Loucy (cell line): Measurements from ENCODE around the gene FAM174A.

Experiments
- H2AFZ ChIP-seq: fragments of 200-600 bp; sonication (generic); 2 replicates; pipeline ENCODE4 v1.6.0; 2016; ENCODE audit warnings: antibody characterized with exemption, mild to moderate bottlenecking, low read length, moderate library complexity
- H3F3A ChIP-seq: fragments of 200-600 bp; 2 replicates; pipeline ENCODE4 v1.6.0; 2016; ENCODE audit warnings: antibody characterized with exemption, low read depth, mild to moderate bottlenecking
- H3K27me3 ChIP-seq: fragments of 200-600 bp; sonication (generic); 2 replicates; pipeline ENCODE4 v1.6.1; 2014; ENCODE audit warnings: low read length, mild to moderate bottlenecking; ENCODE audit not compliant: insufficient read depth, poor library complexity, severe bottlenecking
- H3K36me3 ChIP-seq: fragments of 200-600 bp; sonication (generic); 2 replicates; pipeline ENCODE4 v1.6.1; 2016; ENCODE audit warnings: low read length; ENCODE audit not compliant: insufficient read depth
- H3K4me1 ChIP-seq: fragments of 200-600 bp; sonication (generic); 2 replicates; pipeline ENCODE4 v1.5.1; 2014; ENCODE audit warnings: low read length, mild to moderate bottlenecking; ENCODE audit not compliant: insufficient read depth, poor library complexity, severe bottlenecking
- H3K4me2 ChIP-seq: fragments of 200-600 bp; sonication (generic); 2 replicates; pipeline ENCODE4 v1.6.0; 2014; ENCODE audit warnings: antibody characterized with exemption, low read length, low read depth, mild to moderate bottlenecking; ENCODE audit not compliant: poor library complexity, severe bottlenecking
- H3K4me3 ChIP-seq: fragments of 200-600 bp; sonication (generic); 2 replicates; pipeline ENCODE4 v1.5.1; 2014; ENCODE audit warnings: low read length, mild to moderate bottlenecking, mixed read lengths; ENCODE audit not compliant: poor library complexity, severe bottlenecking
- H3K79me2 ChIP-seq: fragments of 200-600 bp; sonication (generic); 2 replicates; pipeline ENCODE4 v1.6.1; 2014; ENCODE audit warnings: low read length; ENCODE audit not compliant: insufficient read depth
- H3K9ac ChIP-seq: fragments of 200-600 bp; sonication (generic); 2 replicates; pipeline ENCODE4 v1.6.0; 2014; ENCODE audit warnings: mild to moderate bottlenecking, low read depth, low read length, moderate library complexity; ENCODE audit not compliant: poor library complexity, severe bottlenecking
- H3K9me2 ChIP-seq: fragments of 200-600 bp; sonication (generic); replicated peaks from 2 replicates; pipeline ENCODE4 v1.6.1; 2016; ENCODE audit warnings: low read depth, low read length, mixed read lengths
- H3K9me3 ChIP-seq: fragments of 200-600 bp; sonication (generic); 2 replicates; pipeline ENCODE4 v1.6.1; 2014; ENCODE audit warnings: mild to moderate bottlenecking, antibody characterized with exemption, low read length, low read depth; ENCODE audit not compliant: insufficient read depth
- H4K20me1 ChIP-seq: fragments of 200-600 bp; sonication (generic); 2 replicates; pipeline ENCODE4 v1.6.0; 2014; ENCODE audit warnings: antibody characterized with exemption, low read length, mild to moderate bottlenecking; ENCODE audit not compliant: insufficient read depth, poor library complexity, severe bottlenecking
- CTCF ChIP-seq: fragments of 200-600 bp; sonication (generic); conservative IDR thresholded peaks from 2 replicates; pipeline ENCODE4 v1.5.1; 2014; ENCODE audit warnings: mild to moderate bottlenecking, antibody characterized with exemption, low read length
- EZH2phosphoT487 ChIP-seq: fragments of 200-600 bp; IDR thresholded peaks from 2 replicates; pipeline ENCODE4 v1.6.1; 2018; ENCODE audit warnings: antibody characterized with exemption, mild to moderate bottlenecking, moderate library complexity, borderline replicate concordance

FAM174A gene

GRCh38 chr5:100535060-100536005 lies at the start of gene FAM174A:
TSS of gene FAM174A (plus strand) at chr5:100535374. CDS start at chr5:100535531, 157 bp downstream.
- H3K36me3 ChIP-seq = no peaks in the 10 kb centered on the region
- H2AFZ ChIP-seq = peak within 1 kb of the TSS; percentile 77
- H3K4me2 ChIP-seq = peak within 1 kb of the TSS; percentile 89
- TF ChIP-seq CTCF (no peak), EZH2phosphoT487 (no peak)
- no peaks in the 10 kb centered on the region for H3F3A ChIP-seq
- H3K79me2 ChIP-seq = peaks cover 5% of the 10 kb centered on the region; the same call in 1 of the 2 replicates
- H4K20me1 ChIP-seq = no peaks in the 10 kb centered on the region
- peak within 1 kb of the TSS; percentile 80 for H3K9ac ChIP-seq
- 0 out of 2 replicates have a peak, but pooled peaks cover 3% of the 10 kb centered on the region for H3K9me3 ChIP-seq
- peaks cover 8% of the 10 kb centered on the region for H3K4me1 ChIP-seq
- no peaks in the 10 kb centered on the region for H3K27me3 ChIP-seq
- H3K9me2 ChIP-seq = no peaks in the 10 kb centered on the region
- peak within 1 kb of the TSS; percentile 84 for H3K4me3 ChIP-seq

GRCh38 chr5:100493996-100494395 lies 41.2 kb upstream of the FAM174A start:
- no peaks in the 10 kb centered on the region for H3K9me3 ChIP-seq
- H3K36me3 ChIP-seq = no peaks in the 10 kb centered on the region
- H3K4me1 ChIP-seq = no peaks in the 10 kb centered on the region
- no peaks in the 10 kb centered on the region for H3K9me2 ChIP-seq
- H3K4me3 ChIP-seq = no peak overlapping the region
- H3K9ac ChIP-seq = no peak overlapping the region
- no peaks in the 10 kb centered on the region for H3F3A ChIP-seq
- H3K4me2 ChIP-seq = no peak overlapping the region
- H2AFZ ChIP-seq = no peak overlapping the region
- H3K27me3 ChIP-seq = no peaks in the 10 kb centered on the region
- TF ChIP-seq EZH2phosphoT487 (no peak), CTCF (no peak)
- H3K79me2 ChIP-seq = no peaks in the 10 kb centered on the region
- H4K20me1 ChIP-seq = no peaks in the 10 kb centered on the region

- Histone ChIP-seq H2AFZ (no peak overlapping the region), H3K4me3 (no peak overlapping the region), H3K9me2 (no peaks in the 10 kb centered on the region), H3K27me3 (no peaks in the 10 kb centered on the region), H3K9me3 (no peaks in the 10 kb centered on the region), H4K20me1 (no peaks in the 10 kb centered on the region), H3K36me3 (no peaks in the 10 kb centered on the region), H3K4me2 (no peak overlapping the region), H3K4me1 (no peaks in the 10 kb centered on the region), H3F3A (no peaks in the 10 kb centered on the region), H3K9ac (no peak overlapping the region), H3K79me2 (no peaks in the 10 kb centered on the region)
- TF ChIP-seq EZH2phosphoT487 = no peak
- TF ChIP-seq CTCF = no peak
Observed at GRCh38 chr5:100496296-100496695, 38.9 kb upstream of the FAM174A start.
